Activated B cell treated with CpG ODN at 0.5 μM for 24 hours (primary cell): Measurements from ENCODE around the gene CCDC188. TPM values are rescaled to one million over a fixed set of nuclear protein-coding genes. Genes with fewer than 3 reads are reported as not detected.

Experiments
- ATAC-seq: fragments of 200-7000 bp; cut with Tn5 transposase; one replicate; pipeline ENCODE4 v1.10.0; 2021; ENCODE audit warnings: low read depth, mild to moderate bottlenecking, moderate library complexity
- CTCF ChIA-PET: fragments of 350-600 bp; sonication (Branson Sonifier 250); formaldehyde crosslinking; loops from one replicate; lab custom pipeline; 2021; ENCODE audit warnings: antibody characterized with exemption; lab: Charles Lee
- POLR2A ChIA-PET: fragments of 350-600 bp; sonication (Branson Sonifier 250); formaldehyde crosslinking; loops from one replicate; lab custom pipeline; 2021; ENCODE audit warnings: antibody characterized with exemption; lab: Charles Lee
- DNase-seq: peaks from one replicate; pipeline ENCODE4 v3.0.0; 2022
- H3K27ac Mint-ChIP-seq: one replicate; pipeline ENCODE4 v1.8.0; 2020; ENCODE audit warnings: mixed read lengths
- H3K27me3 Mint-ChIP-seq: one replicate; pipeline ENCODE4 v1.8.0; 2021; ENCODE audit warnings: mixed read lengths
- H3K36me3 Mint-ChIP-seq: one replicate; pipeline ENCODE4 v1.8.0; 2021; ENCODE audit warnings: low read depth, mixed read lengths
- H3K4me1 Mint-ChIP-seq: one replicate; pipeline ENCODE4 v1.8.0; 2021; ENCODE audit warnings: mixed read lengths
- H3K4me3 Mint-ChIP-seq: one replicate; pipeline ENCODE4 v1.8.0; 2020; ENCODE audit warnings: mild to moderate bottlenecking, mixed read lengths
- H3K9me3 Mint-ChIP-seq: one replicate; pipeline ENCODE4 v1.8.0; 2020; ENCODE audit warnings: mixed read lengths
- intact Hi-C: fragments of 100-400 bp; cut with micrococcal nuclease; formaldehyde crosslinking; loops from one replicate; pipeline ENCODE4 v1.15.1; 2024
- total RNA-seq: library from RNA; stranded (reverse); gene quantifications from 2 replicates; pipeline ENCODE4 v1.2.3, GENCODE V29; 2022
- TF ChIP-seq, protein P1 (sequence below): fragments of 200-600 bp; IDR thresholded peaks from one replicate; pipeline ENCODE4 v1.8.0; 2022; ENCODE audit warnings: antibody characterized with exemption, mild to moderate bottlenecking

The CCDC188 gene
- total RNA-seq, 1 donor from 2014 or later: not detected

DNA sequence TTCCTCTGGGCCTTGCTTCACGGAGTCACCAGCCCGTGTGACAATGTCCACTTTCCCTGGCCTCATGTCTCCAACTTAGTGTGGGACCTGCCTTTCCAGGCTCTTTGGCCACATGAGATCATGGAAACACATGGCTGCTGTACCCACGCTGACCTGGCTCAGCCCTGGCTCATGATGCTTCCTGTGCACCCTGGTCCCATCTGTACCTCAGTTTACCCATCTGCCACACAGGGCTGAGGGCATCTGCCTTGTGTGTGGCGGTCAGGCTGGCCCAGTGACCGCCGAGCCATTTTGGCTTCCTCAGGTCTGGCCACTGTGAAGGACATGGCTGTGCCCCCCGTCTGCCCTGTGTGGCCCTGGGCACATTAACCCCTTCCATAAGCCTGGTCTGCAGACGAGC, 32.2 kb upstream of the CCDC188 start:
- Mint-ChIP-seq H3K4me3 (no peak overlapping the region), H3K27me3 (no peaks in the 10 kb centered on the region), H3K4me1 (no peaks in the 10 kb centered on the region), H3K27ac (no peak overlapping the region), H3K36me3 (no peaks in the 10 kb centered on the region), H3K9me3 (no peaks in the 10 kb centered on the region)
- DNase-seq: no peak
- POLR2A ChIA-PET: no interaction called here
- no peak for ATAC-seq
- CTCF ChIA-PET: no interaction called here
- TF ChIP-seq, protein P1, sequence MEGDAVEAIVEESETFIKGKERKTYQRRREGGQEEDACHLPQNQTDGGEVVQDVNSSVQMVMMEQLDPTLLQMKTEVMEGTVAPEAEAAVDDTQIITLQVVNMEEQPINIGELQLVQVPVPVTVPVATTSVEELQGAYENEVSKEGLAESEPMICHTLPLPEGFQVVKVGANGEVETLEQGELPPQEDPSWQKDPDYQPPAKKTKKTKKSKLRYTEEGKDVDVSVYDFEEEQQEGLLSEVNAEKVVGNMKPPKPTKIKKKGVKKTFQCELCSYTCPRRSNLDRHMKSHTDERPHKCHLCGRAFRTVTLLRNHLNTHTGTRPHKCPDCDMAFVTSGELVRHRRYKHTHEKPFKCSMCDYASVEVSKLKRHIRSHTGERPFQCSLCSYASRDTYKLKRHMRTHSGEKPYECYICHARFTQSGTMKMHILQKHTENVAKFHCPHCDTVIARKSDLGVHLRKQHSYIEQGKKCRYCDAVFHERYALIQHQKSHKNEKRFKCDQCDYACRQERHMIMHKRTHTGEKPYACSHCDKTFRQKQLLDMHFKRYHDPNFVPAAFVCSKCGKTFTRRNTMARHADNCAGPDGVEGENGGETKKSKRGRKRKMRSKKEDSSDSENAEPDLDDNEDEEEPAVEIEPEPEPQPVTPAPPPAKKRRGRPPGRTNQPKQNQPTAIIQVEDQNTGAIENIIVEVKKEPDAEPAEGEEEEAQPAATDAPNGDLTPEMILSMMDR: no peak
- intact Hi-C loops: no loop called here

DNA sequence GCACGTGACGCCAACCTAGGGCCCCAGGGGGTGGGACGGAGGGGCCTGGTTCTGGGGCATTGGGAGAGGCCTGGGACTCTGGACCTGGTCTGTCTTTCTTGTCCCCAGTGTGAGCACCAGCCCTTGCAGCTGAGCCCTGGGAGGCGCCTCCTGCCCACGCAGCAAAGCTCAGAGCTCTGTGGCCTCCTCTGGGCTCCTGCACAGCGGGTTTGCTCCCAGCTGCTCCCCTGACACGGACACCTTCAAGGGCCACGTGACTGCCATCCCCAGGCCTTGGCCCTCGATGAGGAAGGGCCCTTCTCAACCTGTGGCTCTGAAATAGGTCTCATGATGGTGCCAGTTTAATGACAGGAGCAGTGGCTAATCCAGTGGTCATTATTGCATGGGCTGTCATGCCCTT, 31.5 kb upstream of the CCDC188 start:
- intact Hi-C loops: no loop called here
- POLR2A ChIA-PET: no interaction called here
- DNase-seq: no peak
- H3K9me3 Mint-ChIP-seq: no peaks in the 10 kb centered on the region
- no peak overlapping the region for H3K4me3 Mint-ChIP-seq
- ATAC-seq: no peak
- no peaks in the 10 kb centered on the region for H3K27me3 Mint-ChIP-seq
- no peaks in the 10 kb centered on the region for H3K36me3 Mint-ChIP-seq
- H3K27ac Mint-ChIP-seq: no peak overlapping the region
- CTCF ChIA-PET: no interaction called here
- TF ChIP-seq, protein P1: no peak
- no peaks in the 10 kb centered on the region for H3K4me1 Mint-ChIP-seq

DNA sequence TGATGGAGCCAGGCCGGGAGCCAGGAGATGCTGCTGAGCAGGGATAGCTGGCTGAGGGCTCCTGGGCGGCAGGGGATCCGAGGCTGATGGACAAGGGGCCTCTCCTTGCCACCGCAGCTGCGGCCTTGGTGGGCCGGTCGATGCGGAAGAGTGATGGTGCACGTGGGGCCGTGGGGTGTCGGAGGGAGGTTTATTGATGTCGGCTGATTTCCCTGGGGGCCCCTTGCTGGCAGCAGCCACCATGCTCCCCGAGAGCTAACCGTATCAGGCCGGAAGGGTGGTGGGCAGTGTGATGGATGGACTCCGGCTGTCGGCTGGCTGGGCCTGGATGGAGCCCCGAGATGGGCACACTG, 31.0 kb upstream of the CCDC188 start:
- ATAC-seq (no peak), DNase-seq (no peak)
- Mint-ChIP-seq H3K27me3 (no peaks in the 10 kb centered on the region), H3K27ac (no peak overlapping the region), H3K4me3 (no peak overlapping the region), H3K4me1 (no peaks in the 10 kb centered on the region), H3K36me3 (no peaks in the 10 kb centered on the region), H3K9me3 (no peaks in the 10 kb centered on the region)
- ChIA-PET CTCF (no interaction called here), POLR2A (no interaction called here)
- TF ChIP-seq, protein P1: no peak
- intact Hi-C loops: no loop called here

DNA sequence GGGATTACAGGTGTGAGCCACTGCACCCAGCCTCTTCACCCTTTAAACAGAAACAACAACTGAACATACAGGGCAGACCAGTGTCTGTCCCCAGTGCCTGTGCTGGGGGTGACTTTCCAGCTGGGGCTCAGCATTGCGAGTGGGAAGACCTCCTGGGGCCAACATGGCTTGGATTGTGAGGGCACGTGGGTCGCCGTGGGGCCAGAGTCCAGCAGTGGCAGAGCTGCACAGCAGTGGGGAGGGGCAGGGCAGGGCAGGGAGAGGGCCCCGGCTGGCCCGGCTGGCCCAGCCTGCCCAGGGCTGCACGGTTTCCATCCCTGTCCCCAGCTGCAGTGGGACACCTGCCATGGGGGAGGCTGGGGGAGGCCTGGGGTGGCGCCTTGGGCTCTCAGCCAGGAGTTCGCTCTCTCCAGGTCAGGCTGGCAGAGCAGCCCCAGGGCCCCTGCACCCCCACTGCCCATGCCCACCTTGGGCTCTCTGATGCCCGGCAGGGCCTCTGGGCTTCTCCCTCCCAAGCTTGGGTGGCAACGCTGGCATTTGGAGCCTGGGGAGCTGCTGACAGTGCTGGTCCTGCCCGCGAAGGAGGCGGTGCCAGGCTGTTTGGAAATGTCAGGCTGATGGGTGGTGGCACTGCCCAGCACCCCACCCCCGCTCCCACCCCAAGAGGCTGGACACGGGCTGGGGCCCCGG, 30.5 kb upstream of the CCDC188 start:
- H3K27me3 Mint-ChIP-seq: no peaks in the 10 kb centered on the region
- TF ChIP-seq, protein P1: no peak
- no peaks in the 10 kb centered on the region for H3K36me3 Mint-ChIP-seq
- H3K9me3 Mint-ChIP-seq: no peaks in the 10 kb centered on the region
- intact Hi-C loops: no loop called here
- no peak for ATAC-seq
- H3K4me1 Mint-ChIP-seq: no peaks in the 10 kb centered on the region
- H3K27ac Mint-ChIP-seq: no peak overlapping the region
- POLR2A ChIA-PET: no interaction called here
- CTCF ChIA-PET: no interaction called here
- H3K4me3 Mint-ChIP-seq: no peak overlapping the region
- DNase-seq: no peak

DNA sequence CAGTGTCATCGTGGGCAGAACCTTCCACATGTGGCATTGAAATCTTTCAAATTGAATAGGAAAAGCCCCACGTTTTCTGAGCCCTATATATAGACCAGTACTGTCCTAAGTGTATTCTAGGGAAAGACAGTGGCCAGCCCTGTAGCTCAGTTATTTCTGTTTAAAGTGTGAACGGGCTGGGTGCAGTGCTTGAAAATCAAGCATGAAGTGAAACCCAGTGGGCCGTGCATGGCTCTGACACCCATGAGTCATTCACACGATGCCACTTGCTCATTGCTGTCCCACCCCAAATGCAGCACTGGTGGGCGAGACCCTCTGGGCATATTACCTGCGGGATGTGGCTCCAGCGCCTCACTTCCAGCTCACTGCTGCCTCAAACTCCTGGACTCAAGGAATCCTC, 29.8 kb upstream of the CCDC188 start:
- ATAC-seq (no peak), DNase-seq (no peak)
- Mint-ChIP-seq H3K4me1 (no peaks in the 10 kb centered on the region), H3K4me3 (no peak overlapping the region), H3K27me3 (no peaks in the 10 kb centered on the region), H3K9me3 (no peaks in the 10 kb centered on the region), H3K27ac (no peak overlapping the region), H3K36me3 (no peaks in the 10 kb centered on the region)
- POLR2A ChIA-PET: no interaction called here
- intact Hi-C loops: no loop called here
- TF ChIP-seq, protein P1: no peak
- CTCF ChIA-PET: no interaction called here
